ENCODE measurements around the gene SKP1. TPM values are rescaled to one million over a fixed set of nuclear protein-coding genes. Genes with fewer than 3 reads are reported as not detected.

Gene SKP1
- total and polyA plus RNA-seq, 5 donors = 459 to 698 (median 505) TPM

DNA sequence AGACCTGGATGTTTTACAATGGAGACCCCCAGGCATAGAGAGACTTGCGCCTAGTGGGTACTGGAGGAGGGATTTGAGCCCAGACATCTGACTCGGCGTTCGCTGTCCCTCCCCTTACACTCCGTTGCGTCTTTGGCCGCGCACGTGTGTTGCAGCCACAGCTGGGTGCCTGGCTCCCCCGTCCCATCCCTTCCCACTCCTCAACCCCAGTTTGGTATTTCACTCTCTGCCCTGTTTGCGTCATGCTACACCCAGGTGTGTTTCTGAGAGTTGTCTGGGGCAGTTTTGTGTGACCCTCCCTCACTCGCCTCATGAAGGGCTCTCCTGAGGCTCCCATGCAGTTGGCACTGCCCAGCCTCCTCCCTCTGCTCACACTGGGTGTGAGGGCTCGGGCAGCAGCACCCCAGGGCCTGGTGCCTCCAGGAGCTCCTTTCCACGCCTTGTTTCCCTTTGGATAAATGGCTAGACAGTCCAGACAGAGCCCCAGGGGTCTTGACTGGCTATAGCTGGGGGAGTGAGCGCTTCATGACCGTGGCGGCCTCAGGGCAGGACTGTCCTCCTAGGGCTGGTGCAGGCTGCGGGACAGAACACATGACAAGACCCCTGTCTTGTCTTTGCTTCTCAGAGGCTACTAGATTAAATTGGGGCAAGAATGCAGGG lies 48.6 kb downstream of the SKP1 start:
- intact Hi-C loops (cut with DNase I) = no loop called here
- Histone ChIP-seq H3K27me3 (ENCODE audit: control insufficient read depth, insufficient read depth) (no peaks in the 10 kb centered on the region), H3K4me3 (ENCODE audit: low read length) (no peak overlapping the region), H3K4me1 (ENCODE audit: control insufficient read depth, insufficient read depth, low read length) (peaks cover 9% of the 10 kb centered on the region), H3K27ac (ENCODE audit: low read length) (no peak overlapping the region), H3K9me3 (ENCODE audit: control insufficient read depth, low read length) (no peaks in the 10 kb centered on the region)
- no peak for ATAC-seq
- DNase-seq = no peak
- 78% methylated on average over 18 of the region's 18 CpGs for WGBS

GRCh38 chr5:134127376-134127861 lies 49.3 kb downstream of the SKP1 start:
- Histone ChIP-seq H3K4me3 (ENCODE audit: low read length) (no peak overlapping the region), H3K9me3 (ENCODE audit: control insufficient read depth, low read length) (no peaks in the 10 kb centered on the region), H3K27me3 (ENCODE audit: control insufficient read depth, insufficient read depth) (no peaks in the 10 kb centered on the region), H3K4me1 (ENCODE audit: control insufficient read depth, insufficient read depth, low read length) (peaks cover 9% of the 10 kb centered on the region), H3K27ac (ENCODE audit: low read length) (no peak overlapping the region)
- peak; percentile 6 to 49 for ATAC-seq
- DNase-seq = peak in 2 of 3 donors; percentile 77 to 82
- intact Hi-C loops (cut with DNase I) = no loop called here
- WGBS = 54% methylated on average over 15 of the region's 15 CpGs

- 35% methylated on average over 14 of the region's 14 CpGs for WGBS
- intact Hi-C loops (cut with DNase I) = no loop called here
- Histone ChIP-seq H3K27ac (ENCODE audit: low read length) (peak overlapping the region; percentile 16), H3K9me3 (ENCODE audit: control insufficient read depth, low read length) (no peaks in the 10 kb centered on the region), H3K27me3 (ENCODE audit: control insufficient read depth, insufficient read depth) (no peaks in the 10 kb centered on the region), H3K4me1 (ENCODE audit: control insufficient read depth, insufficient read depth, low read length) (peaks cover 9% of the 10 kb centered on the region), H3K4me3 (ENCODE audit: low read length) (no peak overlapping the region)
- ATAC-seq (peak; percentile 42 to 49), DNase-seq (peak in 2 of 3 donors; percentile 70 to 81)
Observed at GRCh38 chr5:134125039-134126015, 51.4 kb downstream of the SKP1 start.

DNA sequence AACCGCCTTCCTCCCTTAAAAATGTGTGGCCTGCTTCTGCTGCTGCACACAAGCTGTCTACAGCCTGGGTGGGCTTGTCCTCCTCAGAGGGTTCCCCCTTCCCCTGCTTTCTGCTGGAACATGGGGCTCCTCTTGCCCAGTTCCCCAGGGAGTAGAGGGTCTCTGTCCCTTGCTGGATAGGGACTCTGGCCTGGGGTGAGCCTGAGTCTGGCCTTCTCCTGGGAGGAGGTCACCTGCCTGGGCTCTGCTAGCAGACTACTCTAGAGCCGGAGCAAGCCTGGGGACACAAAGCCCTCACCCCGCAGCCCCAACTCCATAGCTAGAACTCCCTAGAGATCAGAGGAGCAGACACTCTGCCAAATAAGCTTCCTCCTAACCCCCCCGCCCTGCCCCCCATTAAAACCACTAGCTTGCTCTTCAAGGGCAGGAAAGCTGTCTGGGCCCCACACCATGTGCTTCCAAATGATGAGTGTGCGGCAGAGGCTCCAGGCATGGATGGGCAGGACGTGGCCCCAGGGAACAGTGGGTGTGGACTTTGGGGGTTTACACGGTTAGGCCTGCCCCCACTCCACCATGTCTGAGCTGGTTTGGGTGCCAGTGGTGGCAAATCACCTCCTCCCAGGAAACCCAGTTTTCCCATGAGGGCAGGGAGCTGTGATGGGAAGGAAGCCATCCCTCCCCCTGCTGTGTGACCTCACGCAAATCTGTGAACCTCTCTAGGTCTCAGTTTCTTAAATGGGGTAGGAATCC lies 52.3 kb downstream of the SKP1 start:
- ATAC-seq (no peak), DNase-seq (peak in 1 of 3 donors; percentile 42)
- no peak overlapping the region for H3K4me3 ChIP-seq (ENCODE audit: low read length)
- WGBS = 86% methylated on average over 8 of the region's 8 CpGs
- H3K27ac ChIP-seq (ENCODE audit: low read length) = no peak overlapping the region
- no peaks in the 10 kb centered on the region for H3K9me3 ChIP-seq (ENCODE audit: control insufficient read depth, low read length)
- no peaks in the 10 kb centered on the region for H3K27me3 ChIP-seq (ENCODE audit: control insufficient read depth, insufficient read depth)
- intact Hi-C loops (cut with DNase I) = no loop called here
- H3K4me1 ChIP-seq (ENCODE audit: control insufficient read depth, insufficient read depth, low read length) = peaks cover 9% of the 10 kb centered on the region

DNA sequence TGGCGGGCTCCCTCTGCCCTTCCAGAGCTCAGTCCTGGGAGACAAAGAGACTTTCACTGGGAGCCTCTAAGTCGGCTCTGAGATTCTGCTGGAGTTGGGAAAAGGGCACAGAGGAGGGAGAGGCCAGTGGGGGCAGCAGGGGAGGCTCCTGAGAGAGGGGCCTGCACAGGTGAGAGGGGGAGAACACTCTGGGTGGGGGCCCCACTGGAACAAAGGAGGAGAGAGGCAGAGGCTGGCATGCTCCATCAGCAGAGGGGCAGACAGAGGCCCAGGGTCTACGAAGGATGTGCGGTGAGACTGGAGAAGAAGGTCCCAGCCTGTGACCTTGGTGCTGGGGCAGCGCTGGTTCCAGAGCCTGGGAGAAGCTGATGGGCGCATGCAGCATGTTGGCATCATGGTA lies 53.4 kb downstream of the SKP1 start:
- H3K27ac ChIP-seq (ENCODE audit: low read length) = no peak overlapping the region
- no peak for DNase-seq
- WGBS = 88% methylated on average over 6 of the region's 6 CpGs
- intact Hi-C loops (cut with DNase I) = no loop called here
- H3K9me3 ChIP-seq (ENCODE audit: control insufficient read depth, low read length) = no peaks in the 10 kb centered on the region
- ATAC-seq = no peak
- no peaks in the 10 kb centered on the region for H3K27me3 ChIP-seq (ENCODE audit: control insufficient read depth, insufficient read depth)
- H3K4me3 ChIP-seq (ENCODE audit: low read length) = no peak overlapping the region
- peaks cover 9% of the 10 kb centered on the region for H3K4me1 ChIP-seq (ENCODE audit: control insufficient read depth, insufficient read depth, low read length)

GRCh38 chr5:134122530-134122929 lies 54.2 kb downstream of the SKP1 start:
- Histone ChIP-seq H3K27me3 (ENCODE audit: control insufficient read depth, insufficient read depth) (no peaks in the 10 kb centered on the region), H3K27ac (ENCODE audit: low read length) (no peak overlapping the region), H3K4me1 (ENCODE audit: control insufficient read depth, insufficient read depth, low read length) (peaks cover 9% of the 10 kb centered on the region), H3K9me3 (ENCODE audit: control insufficient read depth, low read length) (no peaks in the 10 kb centered on the region), H3K4me3 (ENCODE audit: low read length) (no peak overlapping the region)
- no peak for ATAC-seq
- intact Hi-C loops (cut with DNase I) = no loop called here
- WGBS = 73% methylated on average over 3 of the region's 3 CpGs
- DNase-seq = no peak

- 92% methylated on average over 17 of the region's 17 CpGs for WGBS
- H3K27ac ChIP-seq (ENCODE audit: low read length) = no peak overlapping the region
- peaks cover 4% of the 10 kb centered on the region for H3K4me1 ChIP-seq (ENCODE audit: control insufficient read depth, insufficient read depth, low read length)
- intact Hi-C loops (cut with DNase I) = no loop called here
- DNase-seq = no peak
- H3K9me3 ChIP-seq (ENCODE audit: control insufficient read depth, low read length) = no peaks in the 10 kb centered on the region
- no peak for ATAC-seq
- H3K27me3 ChIP-seq (ENCODE audit: control insufficient read depth, insufficient read depth) = no peaks in the 10 kb centered on the region
- H3K4me3 ChIP-seq (ENCODE audit: low read length) = no peak overlapping the region
Observed at GRCh38 chr5:134120386-134121138, 56.2 kb downstream of the SKP1 start.

DNA sequence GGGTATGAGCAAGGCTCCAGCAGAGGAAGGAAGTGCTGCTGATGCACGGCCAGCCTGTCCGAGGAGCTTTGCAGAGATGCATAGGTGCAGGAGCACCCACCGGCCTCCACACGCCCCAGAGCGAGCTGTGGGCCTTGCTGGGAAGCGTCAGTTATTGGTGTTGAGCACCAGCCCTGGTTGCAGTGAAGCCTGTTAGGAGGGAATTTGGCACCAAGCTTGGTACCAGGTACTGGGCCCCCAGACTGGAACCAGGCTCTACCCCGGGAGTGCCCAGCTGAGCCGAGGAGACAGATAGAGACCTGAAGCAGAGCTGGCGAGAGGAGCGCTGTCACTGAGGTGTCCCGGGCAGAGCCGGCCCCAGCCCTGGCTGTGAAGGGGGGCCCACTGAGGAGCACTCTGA lies 57.0 kb downstream of the SKP1 start:
- DNase-seq (no peak), ATAC-seq (no peak)
- H3K27ac ChIP-seq (ENCODE audit: low read length) = no peak overlapping the region
- intact Hi-C loops (cut with DNase I) = no loop called here
- H3K9me3 ChIP-seq (ENCODE audit: control insufficient read depth, low read length) = no peaks in the 10 kb centered on the region
- no peaks in the 10 kb centered on the region for H3K27me3 ChIP-seq (ENCODE audit: control insufficient read depth, insufficient read depth)
- no peaks in the 10 kb centered on the region for H3K4me1 ChIP-seq (ENCODE audit: control insufficient read depth, insufficient read depth, low read length)
- no peak overlapping the region for H3K4me3 ChIP-seq (ENCODE audit: low read length)
- 77% methylated on average over 12 of the region's 12 CpGs for WGBS

DNA sequence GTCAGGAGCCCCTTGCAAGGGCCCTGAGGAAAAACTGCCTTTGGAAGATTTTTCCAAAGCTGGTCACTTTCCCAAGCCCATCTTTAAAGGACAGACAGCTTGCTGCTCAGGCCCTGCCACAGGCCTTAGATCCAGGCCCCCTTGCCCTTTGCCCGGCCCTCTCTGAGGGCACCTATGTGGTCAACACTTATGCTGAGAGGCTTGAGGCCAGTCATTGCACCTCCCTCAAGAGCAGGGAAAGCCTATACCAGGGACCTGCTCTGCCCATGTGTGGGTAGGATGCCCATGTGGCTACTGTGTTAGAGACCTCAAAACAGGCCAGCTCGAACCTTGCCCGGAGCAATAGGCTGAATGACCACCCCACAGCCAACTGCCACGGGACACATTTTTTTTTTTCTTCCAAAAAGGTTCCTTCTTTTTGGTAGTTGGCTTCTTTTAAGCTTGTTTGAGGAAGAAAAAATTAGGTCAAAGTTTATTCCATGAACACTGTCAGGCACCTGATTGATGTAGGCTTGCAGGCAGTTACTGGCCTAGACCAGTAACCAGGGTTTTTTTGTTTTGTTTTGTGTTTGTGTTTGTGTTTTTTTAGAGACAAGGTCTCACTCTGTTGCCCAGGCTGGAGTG lies 58.4 kb downstream of the SKP1 start:
- no peaks in the 10 kb centered on the region for H3K27me3 ChIP-seq (ENCODE audit: control insufficient read depth, insufficient read depth)
- peaks cover 5% of the 10 kb centered on the region for H3K4me1 ChIP-seq (ENCODE audit: control insufficient read depth, insufficient read depth, low read length)
- no peak overlapping the region for H3K27ac ChIP-seq (ENCODE audit: low read length)
- WGBS = 91% methylated on average over 4 of the region's 4 CpGs
- H3K9me3 ChIP-seq (ENCODE audit: control insufficient read depth, low read length) = no peaks in the 10 kb centered on the region
- intact Hi-C loops (cut with DNase I) = no loop called here
- DNase-seq = peak in 1 of 3 donors; percentile 10
- ATAC-seq = no peak
- no peak overlapping the region for H3K4me3 ChIP-seq (ENCODE audit: low read length)
